B cell (primary cell): Measurements from ENCODE around the gene SLC16A10.

ENCODE experiments used
- CTCF ChIP-seq: fragments of 200-600 bp; IDR thresholded peaks from one replicate; pipeline ENCODE4 v1.8.0; 2022; ENCODE audit warnings: antibody characterized with exemption, mild to moderate bottlenecking
- EZH2 ChIP-seq: IDR thresholded peaks from 2 replicates; pipeline ENCODE4 v1.6.1; 2012; ENCODE audit warnings: borderline replicate concordance, low read depth, mild to moderate bottlenecking, moderate library complexity, low read length; ENCODE audit not compliant: insufficient read depth, poor library complexity, severe bottlenecking

DNA sequence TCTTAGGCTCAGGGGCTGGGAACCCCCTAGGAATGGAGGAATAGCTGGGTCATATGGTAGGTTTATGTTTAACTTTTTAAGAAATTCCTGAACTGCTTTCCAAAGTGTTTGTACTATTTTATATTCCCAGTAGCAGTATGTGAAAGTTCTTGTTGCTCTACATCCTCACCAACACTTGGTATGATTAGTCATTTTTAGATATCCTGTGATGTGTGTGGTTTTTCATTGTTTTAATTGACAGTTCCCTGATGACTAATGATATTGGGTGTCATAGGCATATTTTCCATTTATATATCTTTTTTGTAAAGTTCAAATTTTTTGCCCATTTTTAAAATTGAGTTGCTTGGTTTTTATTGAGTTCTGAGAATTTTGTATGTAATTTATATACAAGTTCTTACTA lies 72.3 kb downstream of the SLC16A10 start:
- TF ChIP-seq CTCF (no peak), EZH2 (no peak)
